Skeletal muscle cell (primary cell): ENCODE results near the gene CDIP1.

Source experiments
- DNase-seq: peaks from one replicate; pipeline ENCODE4 v3.0.0-alpha.2; 2010; ENCODE audit warnings: low read depth
- H3K4me3 ChIP-seq: 2 replicates; pipeline ENCODE4 v1.5.1; 2011; ENCODE audit warnings: low read depth, mild to moderate bottlenecking, control low read depth, low read length, moderate library complexity

CDIP1 gene

DNA sequence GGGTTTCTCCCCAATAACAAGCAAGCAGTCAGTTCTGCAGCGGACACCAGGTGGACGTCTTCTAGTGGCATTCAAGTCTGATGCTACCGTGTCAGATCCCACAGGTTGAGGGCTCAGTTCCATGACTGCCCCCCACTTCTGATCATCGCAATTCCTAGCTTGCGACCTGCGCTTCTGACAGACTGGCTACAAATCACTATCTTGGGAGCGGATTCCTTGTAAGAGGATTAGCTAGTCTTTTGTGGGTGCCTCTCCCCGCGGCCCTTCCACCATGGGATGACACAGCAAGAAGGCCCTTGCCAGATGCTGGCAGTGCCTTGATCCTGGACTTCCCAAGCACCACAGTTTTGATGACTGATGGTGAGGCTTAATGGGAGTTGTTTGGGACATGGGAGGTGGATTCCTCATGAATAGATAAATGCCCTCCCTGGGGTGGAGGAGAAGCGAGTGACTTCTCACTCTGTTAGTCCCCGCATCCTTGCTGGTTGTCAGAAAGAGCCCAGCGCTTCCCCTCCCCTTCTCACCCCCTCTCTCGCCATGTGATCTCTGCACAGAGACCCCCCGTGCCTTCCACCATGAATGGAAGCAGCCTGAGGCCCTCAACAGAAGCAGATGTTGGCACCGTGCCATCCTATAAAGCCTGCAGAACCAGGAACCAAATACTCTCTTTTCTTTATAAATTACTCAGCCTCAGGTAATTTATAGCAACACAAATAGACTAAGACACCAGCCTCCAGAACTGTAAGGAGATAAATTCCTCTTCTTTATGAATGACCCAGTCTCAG lies 19.1 kb downstream of the CDIP1 start:
- no peak overlapping the region for H3K4me3 ChIP-seq
- no peak for DNase-seq

- H3K4me3 ChIP-seq: no peak overlapping the region
- no peak for DNase-seq
Observed at GRCh38 chr16:4517812-4518680, 20.5 kb downstream of the CDIP1 start.

DNA sequence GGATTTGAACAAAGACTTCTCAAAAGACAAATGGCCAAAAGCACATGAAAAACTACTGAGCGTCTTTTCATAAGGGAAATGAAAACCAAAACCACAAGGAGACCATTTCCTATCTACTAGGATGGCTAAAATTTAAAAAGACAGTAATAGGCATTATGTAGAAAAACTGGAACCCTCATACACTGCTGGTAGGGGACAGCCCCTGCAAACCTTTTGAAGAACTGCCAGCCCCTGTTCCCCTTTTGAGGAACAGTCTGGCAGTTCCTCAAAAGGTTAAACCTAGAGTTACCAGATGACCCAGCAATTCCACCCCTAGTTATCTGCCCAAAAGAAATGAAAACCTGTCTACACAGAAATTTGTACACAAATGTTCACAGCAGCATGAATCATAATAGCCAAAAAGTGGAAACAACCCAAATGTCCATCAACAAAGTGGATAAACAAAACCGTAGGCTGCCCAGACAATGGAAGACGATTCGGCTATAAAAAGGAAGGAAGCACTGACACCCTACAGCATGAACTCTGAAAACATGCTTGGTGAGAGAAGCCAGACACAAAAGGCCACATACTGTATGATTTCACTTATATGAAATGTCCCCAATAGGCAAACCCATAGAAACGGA lies 22.9 kb downstream of the CDIP1 start:
- no peak for DNase-seq
- H3K4me3 ChIP-seq: no peak overlapping the region

GRCh38 chr16:4514606-4515005 lies 24.0 kb downstream of the CDIP1 start:
- no peak overlapping the region for H3K4me3 ChIP-seq

GRCh38 chr16:4513881-4514280 lies 24.7 kb downstream of the CDIP1 start:
- H3K4me3 ChIP-seq: no peak overlapping the region
- DNase-seq: no peak

More at GRCh38 chr16:4514606-4515005, 24.0 kb downstream of the CDIP1 start:
- no peak for DNase-seq

DNA sequence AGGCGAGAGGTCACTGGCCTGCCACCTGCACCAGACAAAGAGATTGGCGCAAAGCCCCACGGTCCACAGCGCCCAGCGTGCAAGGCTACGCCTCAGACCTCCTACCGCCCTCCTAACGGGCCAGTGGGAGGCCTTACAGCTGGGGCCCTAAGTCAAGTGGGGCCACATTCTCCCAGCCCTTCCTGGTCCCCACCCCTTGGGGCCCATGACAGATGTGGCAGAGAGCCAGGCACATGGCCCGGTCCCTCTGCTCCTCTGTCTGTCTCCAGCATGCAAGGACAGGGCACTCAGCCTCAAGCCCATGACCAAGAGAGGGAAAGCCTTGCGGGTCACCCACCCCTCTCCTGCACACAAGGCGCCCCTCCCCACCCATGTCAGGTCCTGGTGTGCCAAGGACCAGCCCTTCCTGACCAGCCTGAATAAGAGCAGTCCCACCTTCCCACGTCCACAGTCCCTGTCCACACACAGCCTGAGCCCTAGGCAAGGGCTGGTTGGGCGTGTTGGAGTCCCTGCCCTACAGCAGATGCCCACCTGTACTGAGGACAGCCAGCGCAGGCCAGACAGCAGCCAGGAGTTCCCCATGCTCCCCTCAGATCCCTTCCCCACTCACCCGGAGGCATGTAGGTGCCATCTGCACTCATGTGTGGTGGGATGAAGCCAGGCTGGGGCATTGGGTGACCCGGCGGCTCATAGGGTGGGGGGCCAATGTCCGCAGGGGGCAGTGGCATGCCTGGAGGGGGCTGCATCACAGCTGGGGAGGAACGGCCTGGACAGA lies 25.3 kb downstream of the CDIP1 start:
- no peak for DNase-seq
- H3K4me3 ChIP-seq: no peak overlapping the region

- DNase-seq: no peak
- no peak overlapping the region for H3K4me3 ChIP-seq
Observed at GRCh38 chr16:4512473-4512872, 26.1 kb downstream of the CDIP1 start.

GRCh38 chr16:4511441-4512082 lies 27.0 kb downstream of the CDIP1 start:
- H3K4me3 ChIP-seq: no peak overlapping the region
- DNase-seq: no peak

GRCh38 chr16:4510747-4511426 lies 27.7 kb downstream of the CDIP1 start:
- DNase-seq: no peak
- no peak overlapping the region for H3K4me3 ChIP-seq

- no peak for DNase-seq
- no peak overlapping the region for H3K4me3 ChIP-seq
Observed at GRCh38 chr16:4510131-4510530, 28.4 kb downstream of the CDIP1 start.

- no peak for DNase-seq
- no peak overlapping the region for H3K4me3 ChIP-seq
Observed at GRCh38 chr16:4509420-4509819, 29.2 kb downstream of the CDIP1 start.

GRCh38 chr16:4508806-4509205 lies 29.8 kb downstream of the CDIP1 start:
- no peak for DNase-seq
- no peak overlapping the region for H3K4me3 ChIP-seq

DNA sequence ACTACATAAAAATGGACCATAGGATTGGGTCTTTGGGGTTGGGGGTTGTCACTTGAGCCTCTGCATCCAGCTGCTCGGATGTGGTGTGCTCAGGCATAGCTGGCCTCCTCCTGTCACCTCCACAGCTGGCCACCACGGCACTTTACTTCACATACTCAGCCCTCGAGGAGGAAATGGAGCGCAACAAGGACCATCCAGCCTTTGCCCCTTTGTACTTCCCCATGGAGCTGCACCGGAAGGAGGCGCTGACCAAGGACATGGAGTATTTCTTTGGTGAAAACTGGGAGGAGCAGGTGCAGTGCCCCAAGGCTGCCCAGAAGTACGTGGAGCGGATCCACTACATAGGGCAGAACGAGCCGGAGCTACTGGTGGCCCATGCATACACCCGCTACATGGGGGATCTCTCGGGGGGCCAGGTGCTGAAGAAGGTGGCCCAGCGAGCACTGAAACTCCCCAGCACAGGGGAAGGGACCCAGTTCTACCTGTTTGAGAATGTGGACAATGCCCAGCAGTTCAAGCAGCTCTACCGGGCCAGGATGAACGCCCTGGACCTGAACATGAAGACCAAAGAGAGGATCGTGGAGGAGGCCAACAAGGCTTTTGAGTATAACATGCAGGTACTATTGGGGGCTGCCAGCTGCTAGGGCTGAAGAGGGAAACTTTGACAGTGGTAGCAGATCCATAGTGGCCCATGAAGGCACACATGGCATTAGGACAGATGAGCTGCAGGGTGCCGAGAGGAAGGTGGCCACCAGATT lies 30.8 kb downstream of the CDIP1 start:
- no peak overlapping the region for H3K4me3 ChIP-seq

DNA sequence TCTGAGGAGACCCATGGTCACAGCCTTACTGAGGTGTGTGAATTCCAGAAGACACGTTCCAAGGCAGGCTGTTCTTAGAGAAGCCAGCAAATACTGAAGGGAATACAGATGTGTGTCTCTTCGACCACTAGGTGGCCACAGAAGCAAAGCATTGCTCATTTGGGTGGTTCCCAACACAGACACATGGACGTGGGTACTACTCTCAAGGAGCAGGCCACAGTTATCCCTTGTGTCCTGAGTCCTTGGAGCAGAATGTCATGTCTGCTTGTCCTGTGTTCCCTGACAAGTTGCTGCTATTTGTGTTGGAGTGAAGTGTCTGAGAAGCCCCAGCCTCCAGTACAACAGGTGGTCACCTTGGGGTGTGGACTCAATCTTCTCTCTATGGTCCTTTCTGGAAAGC lies 32.1 kb downstream of the CDIP1 start:
- no peak for DNase-seq
- H3K4me3 ChIP-seq: no peak overlapping the region

More for the DNA sequence above, 30.8 kb downstream of the CDIP1 start:
- DNase-seq: no peak

- H3K4me3 ChIP-seq: no peak overlapping the region
- no peak for DNase-seq
Observed at GRCh38 chr16:4505356-4506147, 33.0 kb downstream of the CDIP1 start.

DNA sequence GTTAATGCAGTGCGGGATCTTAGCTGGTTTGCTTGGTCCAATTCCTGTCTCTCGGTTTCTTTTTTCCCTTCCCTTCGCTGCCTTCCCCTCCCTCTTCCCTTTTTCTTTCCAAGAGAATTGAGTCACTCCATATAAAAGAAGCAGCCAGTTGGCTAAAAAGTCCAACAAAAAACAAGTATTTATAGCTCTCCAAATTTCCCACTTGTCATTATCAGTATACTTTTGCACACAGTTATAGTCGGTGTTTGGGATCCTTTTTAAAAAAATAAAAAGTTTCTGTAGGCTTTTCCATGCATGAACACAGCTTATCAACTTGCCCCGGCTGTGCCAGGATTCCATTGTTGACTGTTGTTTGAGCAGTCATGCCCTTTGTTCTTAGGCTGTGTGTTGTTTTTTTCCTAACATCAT lies 37.5 kb downstream of the CDIP1 start:
- DNase-seq: no peak
- no peak overlapping the region for H3K4me3 ChIP-seq

GRCh38 chr16:4500272-4500671 lies 38.3 kb downstream of the CDIP1 start:
- no peak overlapping the region for H3K4me3 ChIP-seq

More at GRCh38 chr16:4500272-4500671, 38.3 kb downstream of the CDIP1 start:
- DNase-seq: no peak
